Stimulated activated CD8-positive, alpha-beta memory T cell treated with anti-CD3 and anti-CD28 coated beads, Interleukin-4, amount 100 ng/mL, for 48 hours (primary cell): Measurements from ENCODE around the gene MAGEL2.

ENCODE experiments used
- DNase-seq: peaks from one replicate; pipeline ENCODE4 v3.0.0-alpha.2; 2020

MAGEL2 gene

DNA sequence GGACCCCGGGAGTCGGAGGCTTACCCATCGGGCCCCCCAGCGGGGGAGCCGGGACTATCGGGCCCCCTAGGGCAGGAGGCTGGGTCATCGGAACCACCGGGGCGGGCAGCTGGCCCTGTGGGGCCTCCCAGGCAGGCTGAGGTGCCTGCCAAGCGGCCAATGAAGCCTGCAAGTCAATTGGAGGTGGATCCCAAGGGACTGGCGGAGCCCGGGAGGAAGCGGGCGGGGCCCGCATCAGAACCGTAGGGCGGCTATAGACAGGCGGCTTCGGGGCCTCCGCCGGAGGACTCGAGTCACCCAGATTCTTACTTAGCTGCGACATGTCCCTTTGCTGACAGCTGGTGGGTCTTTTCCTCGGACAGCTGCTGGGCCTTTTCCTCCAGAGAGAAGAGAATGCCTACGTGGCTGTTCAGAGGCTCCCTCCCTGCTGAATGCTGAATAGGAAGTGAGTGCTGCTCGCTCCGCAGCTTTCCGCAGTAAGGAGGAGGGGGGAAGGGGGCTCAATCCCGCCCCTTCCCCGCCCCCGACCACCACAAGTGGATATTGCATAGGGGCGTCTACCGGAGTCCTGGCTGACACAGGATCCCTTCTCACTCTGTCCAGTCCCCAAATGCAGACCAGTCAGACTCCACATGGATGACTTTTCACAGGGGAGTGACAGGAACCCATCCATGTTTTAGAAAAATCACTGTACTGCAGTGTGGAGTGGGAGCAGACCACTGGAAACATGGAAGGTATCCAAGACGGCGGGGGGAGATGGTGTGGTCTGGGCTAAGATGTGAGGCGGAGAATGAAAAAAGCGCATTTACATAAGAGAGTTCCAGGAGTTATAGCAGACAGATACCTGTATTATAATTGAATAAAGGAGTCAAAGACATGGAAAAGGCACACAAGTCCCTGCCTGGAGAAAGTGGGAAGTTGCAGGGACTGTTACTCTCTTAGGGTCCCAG is at the start of gene MAGEL2:
Gene MAGEL2 (minus strand): TSS at position 447 of the 950 bp plus-strand sequence. CDS start 125 bp downstream, at position 322.
- DNase-seq = no peak

DNA sequence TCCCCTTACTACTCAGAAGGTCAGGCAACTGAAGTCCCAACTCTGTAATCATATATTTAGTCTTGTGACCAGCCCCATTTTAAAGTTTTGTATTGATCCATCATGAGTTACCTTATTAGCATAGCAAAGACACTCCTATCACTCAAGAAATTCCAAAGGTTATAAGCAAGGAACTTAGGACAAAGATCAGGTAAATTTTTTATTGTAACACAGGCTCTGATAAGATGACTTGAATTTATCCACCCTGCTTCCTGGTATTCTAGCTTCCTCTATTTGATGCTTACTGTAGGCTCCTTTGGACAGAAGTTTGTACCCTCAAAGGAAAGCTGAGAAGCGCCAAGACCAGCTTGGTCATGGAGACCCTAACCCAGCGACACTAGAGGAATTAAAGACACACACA is 47.6 kb upstream of the MAGEL2 start:
- DNase-seq = no peak

DNA sequence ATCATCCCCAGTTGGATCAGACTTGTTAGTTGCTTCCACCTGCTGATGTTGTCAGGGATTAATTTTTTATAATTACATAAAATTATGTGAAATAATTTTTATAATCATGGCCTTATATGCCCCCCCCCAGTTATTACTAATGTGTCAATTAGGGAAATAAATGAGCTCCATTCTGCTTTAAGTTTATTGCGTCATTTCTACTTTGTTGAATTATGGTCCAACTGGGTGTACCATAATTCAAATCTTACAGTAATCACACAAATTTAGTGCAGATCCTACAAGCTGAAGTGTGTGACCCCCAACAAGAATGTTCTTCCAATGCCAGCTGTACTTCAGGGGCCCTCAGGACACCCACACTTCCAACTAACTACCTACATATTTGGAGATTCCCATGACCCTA is 46.9 kb upstream of the MAGEL2 start:
- no peak for DNase-seq

DNA sequence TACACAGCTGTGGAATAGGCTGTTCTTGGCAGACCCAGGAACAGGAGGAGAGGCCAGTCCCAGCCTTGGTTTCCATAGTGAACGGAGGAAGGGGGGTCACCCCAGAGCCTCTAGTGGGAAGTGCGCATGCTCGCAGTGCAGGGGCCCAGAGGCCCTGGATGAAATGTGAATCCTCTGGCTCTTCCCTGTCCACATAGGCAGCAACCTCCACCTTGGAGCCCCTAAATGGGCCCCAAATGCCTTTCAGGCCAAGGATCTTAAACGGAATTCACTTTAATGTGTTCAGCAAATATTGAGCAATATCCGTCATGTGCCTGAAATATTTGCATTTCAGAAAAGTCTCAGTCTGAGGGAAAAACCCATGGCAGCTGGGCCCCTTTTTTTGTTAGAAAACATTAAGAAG is 42.8 kb upstream of the MAGEL2 start:
- DNase-seq = no peak

DNA sequence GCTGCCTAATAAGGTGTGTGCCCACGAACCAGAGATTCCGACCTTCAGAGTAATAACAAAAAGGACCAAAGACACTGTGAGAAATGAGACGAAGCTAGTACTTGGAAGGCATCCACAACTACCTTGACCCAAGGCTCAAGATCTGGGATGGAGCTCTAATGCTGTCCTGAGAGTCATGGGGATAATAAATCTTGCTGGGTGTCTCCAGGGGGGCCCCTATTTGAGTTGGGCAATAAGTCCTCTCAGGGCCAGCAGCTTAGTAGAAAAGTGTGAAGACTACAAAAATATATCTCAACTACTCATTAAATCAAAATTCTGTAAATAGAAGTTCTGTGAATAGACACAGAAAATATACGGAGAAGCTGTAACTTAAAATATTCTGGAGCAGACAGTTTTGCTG is 42.3 kb upstream of the MAGEL2 start:
- no peak for DNase-seq

DNA sequence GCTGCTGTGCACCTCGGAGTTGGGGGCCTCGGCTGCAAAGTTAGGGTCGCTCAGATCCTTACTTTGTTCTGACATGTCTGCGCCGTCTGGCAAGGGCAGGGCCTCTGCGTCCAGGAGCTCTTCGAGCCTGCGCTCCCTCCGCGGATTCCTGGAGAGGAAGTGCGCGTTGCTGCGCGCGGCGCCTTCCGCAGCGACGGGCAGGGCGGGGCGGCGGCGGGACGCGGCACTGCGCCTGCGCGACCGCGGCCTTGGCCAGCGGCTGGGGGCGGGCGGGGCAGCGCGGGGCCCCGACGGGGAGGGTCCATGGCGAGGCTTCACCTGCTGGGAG is 39.4 kb upstream of the MAGEL2 start, which contains the start of gene NDN:
Gene NDN (minus strand): TSS at position 163 of the 328 bp plus-strand sequence. CDS start 88 bp downstream, at position 75.
- peak; percentile 31 for DNase-seq

DNA sequence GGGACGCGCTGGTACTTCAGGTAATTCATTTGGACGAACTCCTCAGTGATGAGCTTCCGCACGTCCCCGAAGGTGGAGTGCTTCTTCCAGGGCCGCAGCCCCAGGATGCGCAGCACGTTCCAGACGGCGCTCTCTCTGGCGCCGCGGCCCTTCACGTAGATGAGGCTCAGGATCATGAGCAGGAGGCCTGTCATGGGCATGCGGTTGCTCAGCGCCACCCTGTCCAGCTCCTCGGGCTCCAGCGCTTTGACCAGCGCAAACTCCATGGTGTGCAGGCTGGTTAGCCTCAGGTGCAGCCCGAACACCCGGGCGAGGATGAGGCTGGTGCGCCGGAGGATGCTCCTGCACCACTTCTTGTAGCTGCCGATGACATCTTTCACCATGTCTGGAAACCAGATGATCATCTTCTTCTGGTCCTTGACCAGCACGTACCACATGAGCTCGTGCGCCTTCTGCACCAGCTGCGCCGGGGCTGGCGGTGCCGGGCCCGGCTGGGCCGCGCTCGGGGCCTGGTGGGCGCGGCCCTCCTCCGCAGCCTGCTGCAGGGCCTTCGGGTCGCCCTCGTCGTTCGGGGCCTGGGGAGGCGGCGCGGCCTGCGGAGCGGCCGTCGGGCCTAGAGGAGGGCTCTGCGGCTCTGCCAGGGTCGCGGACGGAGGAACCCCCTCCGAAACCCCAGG is 38.9 kb upstream of the MAGEL2 start:
- DNase-seq = no peak

DNA sequence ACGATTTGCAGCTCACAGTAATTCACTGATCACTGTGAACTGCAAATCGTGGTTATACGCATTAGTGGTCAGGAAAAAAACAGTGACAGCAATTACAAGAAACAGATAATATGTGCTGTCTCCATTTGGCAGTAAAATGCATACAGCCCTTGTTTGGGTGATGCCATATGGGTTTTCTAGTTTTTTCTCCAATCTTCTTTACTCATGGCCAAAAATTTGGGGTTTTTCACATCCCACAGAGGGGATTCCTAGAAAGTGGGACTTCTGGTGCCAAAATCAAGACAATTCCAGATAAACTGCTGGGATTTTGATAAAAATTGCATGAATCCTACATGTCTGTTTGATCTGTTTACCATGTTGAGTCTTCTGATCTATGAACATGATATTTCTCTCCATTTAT is 23.8 kb upstream of the MAGEL2 start:
- no peak for DNase-seq

DNA sequence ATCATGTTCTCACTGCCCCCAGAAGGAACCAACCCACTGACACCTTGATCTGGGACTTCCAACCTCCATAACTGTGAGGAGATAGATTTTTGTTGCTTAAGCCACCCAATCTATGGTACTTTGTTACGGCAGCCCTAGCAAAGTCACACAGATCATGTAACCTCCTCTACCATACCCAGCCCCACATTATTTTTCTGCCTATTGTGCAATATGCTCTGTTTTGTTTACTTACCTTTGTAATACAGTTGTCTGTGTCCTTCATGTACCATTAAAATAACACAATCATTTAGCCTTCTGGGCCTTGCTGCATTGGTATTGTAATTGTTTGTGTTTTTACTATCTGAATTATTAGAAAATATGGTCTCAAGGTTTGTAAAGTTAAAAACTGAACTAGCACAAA is 23.3 kb upstream of the MAGEL2 start:
- DNase-seq = no peak

DNA sequence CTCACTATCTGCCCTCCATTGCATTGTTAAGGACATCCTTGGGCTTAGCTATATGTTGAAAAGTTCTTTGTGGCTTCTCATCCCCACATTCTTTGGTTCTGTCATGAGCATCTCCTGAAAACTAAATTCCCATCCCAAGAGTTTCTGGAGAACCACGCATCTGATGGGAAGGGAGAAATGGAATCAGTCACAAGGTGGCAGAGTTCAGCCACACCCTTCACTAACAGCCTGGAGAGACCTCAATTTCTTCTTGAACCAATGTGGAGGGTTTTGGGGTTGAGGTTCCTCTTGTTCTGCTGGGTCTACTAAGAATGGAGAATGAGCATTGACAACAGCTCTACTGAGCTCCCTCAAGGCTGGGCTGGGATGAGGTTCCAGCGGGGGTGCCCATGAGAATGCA is 15.6 kb upstream of the MAGEL2 start:
- no peak for DNase-seq

DNA sequence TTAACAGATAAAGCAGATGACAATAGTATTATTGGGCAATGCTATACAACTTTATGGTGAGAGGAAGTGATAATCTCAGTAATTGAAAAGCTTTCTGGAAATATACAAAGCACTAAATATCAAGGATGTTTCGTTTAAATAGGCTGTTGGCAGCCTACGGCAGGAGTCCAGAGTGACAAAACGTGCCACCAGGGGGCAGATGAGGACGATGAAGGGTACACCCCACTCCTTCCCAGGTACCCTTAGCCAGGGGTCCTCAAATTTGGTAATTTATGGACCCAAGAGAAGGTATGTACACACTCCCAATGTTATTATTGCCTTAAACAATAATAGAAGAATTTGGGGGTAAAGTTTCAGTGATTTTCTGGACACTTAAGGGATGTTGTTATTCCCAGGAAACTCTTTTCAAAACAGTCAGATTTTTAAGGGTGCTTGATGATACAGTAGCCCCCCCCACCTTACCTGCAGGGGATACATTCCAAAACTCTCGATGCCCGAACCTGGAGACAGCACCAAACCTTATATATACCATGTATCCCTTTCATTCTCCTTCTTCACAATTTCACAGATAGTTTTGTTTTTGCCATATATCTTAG is 1.4 kb upstream of the MAGEL2 start:
- DNase-seq = peak; percentile 67

DNA sequence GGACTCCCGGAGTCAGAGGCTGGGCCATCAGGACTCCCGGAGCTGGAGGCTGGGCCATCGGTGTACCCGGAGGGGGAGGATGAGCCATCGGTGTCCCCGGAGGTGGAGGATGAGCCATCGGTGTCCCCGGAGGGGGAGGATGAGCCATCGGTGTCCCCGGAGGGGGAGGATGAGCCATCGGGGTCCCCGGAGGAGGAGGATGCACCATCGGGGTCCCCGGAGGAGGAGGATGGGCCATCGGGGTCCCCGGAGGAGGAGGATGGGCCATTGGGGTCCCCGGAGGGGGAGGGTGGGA is 719 bp downstream of the MAGEL2 start:
- no peak for DNase-seq

DNA sequence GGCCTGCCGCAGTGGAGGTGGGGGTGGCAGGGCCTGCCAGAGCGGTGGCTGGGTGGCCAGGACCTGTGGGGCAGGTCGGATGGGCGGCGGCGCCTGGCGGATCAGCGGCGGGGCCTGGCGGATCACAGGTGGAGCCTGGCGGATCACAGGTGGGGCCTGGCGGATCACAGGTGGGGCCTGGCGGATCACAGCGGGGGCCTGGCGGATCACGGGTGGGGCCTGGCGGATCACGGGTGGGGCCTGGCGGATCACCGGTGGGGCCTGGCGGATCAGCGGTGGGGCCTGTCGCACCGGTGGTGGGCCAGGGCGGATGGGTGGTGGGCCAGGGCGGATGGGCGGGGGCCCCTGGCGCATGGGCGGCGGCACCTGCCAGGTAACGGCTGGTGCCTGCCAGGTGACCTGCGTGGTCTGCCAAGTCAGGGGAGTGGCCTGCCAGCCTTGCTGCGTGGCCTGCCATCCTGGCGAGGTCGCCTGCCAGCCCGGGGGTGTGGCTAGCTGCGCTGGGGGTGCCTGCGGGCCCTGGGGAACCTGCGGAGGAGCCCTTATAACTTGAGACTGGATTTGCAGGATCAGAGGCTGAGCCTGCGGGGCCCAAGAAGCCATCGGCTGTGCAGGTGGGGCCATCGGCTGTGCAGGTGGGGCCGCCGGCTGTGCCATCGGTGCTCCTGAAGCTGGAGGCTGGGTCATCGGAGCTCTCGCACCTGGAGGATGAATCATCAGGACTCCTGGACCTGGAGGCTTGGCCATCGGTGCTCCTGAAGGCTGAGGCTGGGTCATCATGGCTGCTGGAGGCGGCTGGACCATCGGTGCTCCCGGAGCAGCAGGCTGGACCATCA is 1.3 kb downstream of the MAGEL2 start:
- DNase-seq = no peak

DNA sequence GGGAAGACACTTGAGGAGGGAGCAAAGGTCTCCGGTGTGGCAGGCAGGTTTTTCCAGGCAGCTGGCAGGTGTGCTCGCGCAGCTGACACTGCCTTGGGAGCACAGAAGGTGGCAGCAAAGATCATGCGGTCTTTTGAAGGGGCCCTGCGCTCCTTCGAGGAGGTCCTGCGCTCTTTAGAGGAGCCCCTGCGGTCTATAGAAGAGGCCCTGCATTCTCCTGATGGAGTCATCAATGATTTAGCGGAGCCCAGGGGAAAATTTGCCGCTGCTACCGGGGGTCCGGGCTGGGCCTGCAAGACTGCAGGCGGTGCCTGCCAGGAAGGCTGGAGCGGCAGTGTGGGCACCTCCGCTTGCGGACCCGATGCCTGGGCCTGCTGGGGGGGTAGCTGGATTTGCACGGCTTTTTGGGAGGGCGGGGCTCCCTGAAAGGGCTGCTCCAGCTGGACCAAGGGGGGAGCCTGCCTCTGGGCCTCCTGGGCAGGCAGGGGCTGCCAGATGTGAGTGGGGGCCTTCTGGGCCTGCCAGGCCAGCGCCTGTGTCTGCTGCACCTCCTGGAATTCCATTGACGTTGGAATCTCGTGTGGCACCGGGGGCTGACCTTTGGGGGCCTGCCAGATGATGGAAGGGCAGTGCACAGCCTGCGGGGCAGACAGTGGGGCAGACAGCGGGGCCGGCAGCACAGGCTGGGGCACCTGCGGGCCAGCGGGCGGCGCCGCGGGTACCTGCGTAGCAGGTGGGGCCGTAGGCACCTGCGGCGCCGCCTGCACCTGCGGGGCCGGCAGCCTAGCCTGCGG is 2.1 kb downstream of the MAGEL2 start:
- no peak for DNase-seq

DNA sequence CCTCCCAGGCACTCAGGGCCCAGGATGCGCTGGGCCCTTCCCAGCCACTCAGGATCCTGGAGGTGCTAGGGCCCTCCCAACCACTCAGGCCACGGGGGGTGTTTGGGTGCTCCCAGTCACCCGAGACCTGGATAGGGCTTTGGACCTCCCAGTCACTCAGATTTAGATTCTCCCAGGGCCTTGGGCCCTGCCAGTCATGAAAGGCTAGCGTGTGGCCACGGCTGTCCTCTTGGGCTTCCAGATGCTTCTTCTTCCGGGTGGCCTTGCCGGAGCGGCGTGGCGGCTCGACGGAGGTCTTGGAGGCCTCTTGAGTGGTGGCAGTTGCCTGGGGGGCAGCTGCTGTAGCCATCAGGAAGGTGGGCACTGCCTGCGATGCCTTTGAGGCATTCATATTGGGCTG is 2.8 kb downstream of the MAGEL2 start:
- DNase-seq = no peak

DNA sequence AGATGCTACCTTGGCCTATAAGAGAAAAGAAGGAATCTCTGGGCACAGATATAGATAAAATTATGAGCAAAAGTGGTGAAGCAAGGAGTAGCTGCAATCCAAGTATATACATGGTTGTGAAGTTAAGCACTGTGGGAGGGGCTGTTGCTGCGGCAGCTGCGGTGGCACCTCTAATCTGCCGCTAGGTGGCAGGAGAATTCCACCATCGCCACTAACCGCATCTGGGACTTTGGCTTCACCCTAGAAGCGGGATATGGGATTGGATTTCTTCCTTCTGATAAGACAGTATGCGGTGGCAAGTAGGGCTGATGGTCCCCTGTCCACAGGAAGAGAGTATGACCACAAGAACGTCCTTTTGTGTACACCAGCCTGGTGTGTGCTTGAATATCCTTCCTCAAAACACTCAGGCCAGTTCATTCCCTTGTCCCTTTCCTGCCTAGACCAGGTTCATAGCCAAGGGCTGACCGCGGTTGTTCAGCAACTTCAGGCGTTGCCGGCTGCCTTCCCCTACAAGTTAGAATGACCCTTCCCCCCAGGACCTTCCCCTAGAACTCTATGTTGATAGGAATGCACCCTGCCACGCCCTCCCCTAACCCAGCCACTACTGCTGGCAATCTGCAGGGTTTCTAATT is 5.1 kb downstream of the MAGEL2 start:
- DNase-seq = peak; percentile 64

DNA sequence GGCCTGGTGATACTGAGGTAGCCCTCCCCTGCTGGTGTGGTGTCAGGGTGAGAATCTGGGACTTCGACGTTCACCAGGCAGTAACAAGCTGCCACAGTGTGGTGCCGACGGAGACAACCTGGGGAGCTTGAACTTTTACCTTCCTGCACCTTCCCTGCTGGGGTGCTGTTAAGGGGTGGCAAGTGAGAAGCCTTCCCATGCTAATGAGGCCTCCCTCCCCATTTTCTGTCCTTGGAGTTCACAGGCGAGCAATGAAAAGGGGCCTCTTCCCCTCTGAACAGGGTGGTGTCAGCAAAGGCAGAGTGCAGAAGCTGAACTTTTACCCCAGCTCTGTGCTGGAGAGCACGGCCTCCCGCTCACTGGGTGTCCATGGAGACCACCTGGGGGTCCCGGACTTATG is 13.5 kb downstream of the MAGEL2 start:
- no peak for DNase-seq

DNA sequence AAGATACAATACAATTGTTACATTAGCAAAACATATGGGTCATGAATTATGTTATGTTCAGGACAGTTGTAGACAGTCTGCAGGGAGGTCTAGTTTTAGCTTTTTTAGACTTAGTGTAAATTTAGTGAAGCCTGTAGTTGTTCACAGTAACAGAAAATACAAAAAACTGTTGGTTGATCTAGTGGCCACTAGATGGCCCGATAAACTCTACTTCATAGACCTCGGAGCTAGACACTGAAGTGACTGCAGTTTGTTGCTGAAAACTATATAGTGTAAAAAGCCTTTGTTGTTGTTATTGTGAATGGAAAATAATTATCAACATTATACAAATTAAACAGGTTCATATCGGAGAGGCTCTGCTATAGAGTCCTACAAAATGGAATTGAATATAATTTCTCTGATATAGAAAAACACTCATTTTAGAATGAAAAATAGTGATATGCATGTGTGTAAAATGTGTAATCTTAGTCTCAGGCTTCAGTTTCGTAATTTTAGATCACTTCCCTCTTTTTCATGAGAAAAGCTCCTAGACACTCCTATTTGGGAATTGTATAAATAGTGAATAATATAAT is 18.3 kb downstream of the MAGEL2 start:
- DNase-seq = no peak

DNA sequence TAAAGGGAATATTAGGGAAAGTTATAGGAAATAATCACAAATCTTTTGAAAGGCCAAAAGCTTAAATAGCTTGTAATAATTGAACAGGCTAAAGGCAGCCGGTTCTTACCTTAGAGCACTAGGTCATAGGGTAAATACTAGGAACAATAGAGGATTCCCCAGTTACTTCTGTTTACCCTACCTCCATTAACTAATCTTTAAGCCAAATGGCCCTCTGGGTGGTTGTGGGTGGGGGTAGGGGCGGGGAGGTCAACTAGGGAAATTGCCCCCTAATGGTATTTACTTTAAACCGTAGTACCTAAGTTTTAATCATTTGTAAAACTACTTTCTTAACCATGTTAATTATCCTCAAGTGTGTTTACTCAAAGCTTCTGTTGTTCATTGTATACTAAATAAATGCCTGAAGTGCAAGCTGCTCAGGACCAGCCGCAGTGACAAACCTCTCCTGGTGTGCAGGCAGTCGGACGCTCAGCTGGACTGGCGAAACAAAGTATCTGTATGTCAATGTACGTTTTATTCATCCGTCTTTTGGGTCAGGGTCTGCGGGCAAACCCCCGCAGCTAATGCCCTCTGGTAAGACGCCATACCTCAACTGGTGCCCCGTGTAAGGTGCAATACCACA is 18.9 kb downstream of the MAGEL2 start:
- no peak for DNase-seq

DNA sequence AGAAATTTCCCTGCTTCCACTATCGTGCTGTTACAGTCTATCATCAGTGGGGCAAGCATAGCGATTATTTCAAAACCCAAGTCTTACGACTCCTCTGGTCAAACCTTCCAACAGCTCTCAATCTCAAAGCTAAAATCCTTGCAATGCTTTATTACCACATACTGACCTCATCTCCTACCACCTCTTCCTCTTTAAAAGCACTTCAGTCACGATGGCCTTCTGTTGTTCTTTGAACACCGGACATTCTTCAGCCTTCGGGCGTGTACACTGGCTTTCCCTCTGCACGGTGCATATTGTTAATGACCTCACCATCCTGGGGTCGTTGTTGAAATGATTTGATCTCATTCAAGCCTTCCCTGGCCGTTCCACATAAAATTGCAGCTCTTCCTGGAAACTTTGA is 31.1 kb downstream of the MAGEL2 start:
- no peak for DNase-seq

DNA sequence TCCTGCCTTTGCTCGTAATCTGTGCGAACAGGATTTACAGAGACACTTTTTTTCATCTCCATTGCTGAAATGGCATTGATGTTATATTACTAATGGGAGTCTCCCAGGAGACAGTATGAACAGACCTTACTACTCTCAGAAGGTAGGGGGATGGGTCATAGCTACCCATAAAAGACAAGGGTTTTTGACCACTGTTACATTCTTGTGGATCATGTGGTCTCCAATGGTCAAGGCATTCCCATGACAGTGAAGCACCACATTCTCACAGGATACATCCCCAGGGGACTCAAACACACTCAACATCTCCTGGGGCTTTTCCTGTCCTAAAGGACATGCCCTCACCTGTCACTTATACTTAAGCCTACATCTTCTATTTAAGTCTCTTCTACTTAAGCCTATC is 41.4 kb downstream of the MAGEL2 start:
- DNase-seq = no peak
